Regular cardiac myocyte (primary cell): ENCODE results near the gene SRGAP1. TPM values are rescaled to one million over a fixed set of nuclear protein-coding genes. Genes with fewer than 3 reads are reported as not detected.

Experiments used
- total RNA-seq: library from RNA; depleted of rRNA; stranded (reverse); fragments of >200 nt; gene quantifications from 2 replicates; pipeline ENCODE4 v1.2.3, GENCODE V29; 2014

SRGAP1 gene
- 9.4 and 21.4 TPM in 2 replicates for total RNA-seq

GRCh38 chr12:63844391-63845341 lies at the start of gene SRGAP1:
Gene SRGAP1, plus strand, starts transcription at chr12:63844700. Its CDS starts 117 bp downstream, at chr12:63844817.

Other genes with a start within 250 kb of the SRGAP1 start
- 1.9 and 5.1 TPM in 2 replicates for gene DPY19L2, start 176.2 kb upstream of the SRGAP1 start, total RNA-seq
- gene RXYLT1, start 64.8 kb upstream of the SRGAP1 start, total RNA-seq = 17.8 and 21.5 TPM in 2 replicates